ENCODE results near the gene STPG4. TPM values are rescaled to one million over a fixed set of nuclear protein-coding genes. Genes with fewer than 3 reads are reported as not detected.

STPG4 gene
- total and polyA plus RNA-seq, 2 donors from 2014 or later = not detected

GRCh38 chr2:47072018-47072691 is 83.0 kb downstream of the STPG4 start:
- no peaks in the 10 kb centered on the region for H3K9me3 ChIP-seq (ENCODE audit: control insufficient read depth in 2 of 3, insufficient read depth in 1 of 3, low read length in 3 of 3)
- peaks cover 0 to 59% (median 36%) of the 10 kb centered on the region in 3 donors for H3K4me1 ChIP-seq (ENCODE audit: control insufficient read depth in 2 of 3, insufficient read depth in 2 of 3, low read depth in 1 of 3, low read length in 3 of 3)
- DNase-seq = peak; percentile 90 to 96 (median 96)
- TF ChIP-seq CTCF (IDR thresholded peaks at IDR 0.05; ENCODE audit: borderline replicate concordance, extremely low read depth, insufficient read depth) = no peak
- intact Hi-C loops (cut with DNase I) = no loop called here
- no peak overlapping the region for H3K9ac ChIP-seq (ENCODE audit: low read length in 3 of 3)
- FAIRE-seq = no peak
- peak overlapping the region; percentile 86 to 95 for H3K27ac ChIP-seq (ENCODE audit: low read depth in 2 of 2, low read length in 2 of 2)
- no peaks in the 10 kb centered on the region for H3K27me3 ChIP-seq (ENCODE audit: control insufficient read depth, insufficient read depth, low read length)
- no peaks in the 10 kb centered on the region for H3K36me3 ChIP-seq (ENCODE audit: control insufficient read depth in 2 of 3, insufficient read depth in 3 of 3, low read length in 3 of 3)
- no peak overlapping the region for H3K4me3 ChIP-seq (ENCODE audit: low read length in 3 of 3)

- no peak overlapping the region for H3K9ac ChIP-seq (ENCODE audit: low read length in 3 of 3)
Observed at GRCh38 chr2:47070920-47071824, 83.9 kb downstream of the STPG4 start.

GRCh38 chr2:47070155-47070919 is 84.8 kb downstream of the STPG4 start:
- Histone ChIP-seq H3K4me3 (ENCODE audit: low read length in 3 of 3) (no peak overlapping the region), H3K27me3 (ENCODE audit: control insufficient read depth, insufficient read depth, low read length) (no peaks in the 10 kb centered on the region), H3K27ac (ENCODE audit: low read depth in 2 of 2, low read length in 2 of 2) (peak overlapping the region; percentile 84 to 95), H3K36me3 (ENCODE audit: control insufficient read depth in 2 of 3, insufficient read depth in 3 of 3, low read length in 3 of 3) (no peaks in the 10 kb centered on the region), H3K4me1 (ENCODE audit: control insufficient read depth in 2 of 3, insufficient read depth in 2 of 3, low read depth in 1 of 3, low read length in 3 of 3) (peaks cover 0 to 59% (median 38%) of the 10 kb centered on the region in 3 donors), H3K9ac (ENCODE audit: low read length in 3 of 3) (no peak overlapping the region), H3K9me3 (ENCODE audit: control insufficient read depth in 2 of 3, insufficient read depth in 1 of 3, low read length in 3 of 3) (no peaks in the 10 kb centered on the region)
- peak in 1 of 5 donors; percentile 70 for DNase-seq
- intact Hi-C loops (cut with DNase I) = no loop called here
- TF ChIP-seq CTCF (IDR thresholded peaks at IDR 0.05; ENCODE audit: borderline replicate concordance, extremely low read depth, insufficient read depth) = no peak
- no peak for FAIRE-seq

More at GRCh38 chr2:47070920-47071824, 83.9 kb downstream of the STPG4 start:
- Histone ChIP-seq H3K27me3 (ENCODE audit: control insufficient read depth, insufficient read depth, low read length) (no peaks in the 10 kb centered on the region), H3K4me3 (ENCODE audit: low read length in 3 of 3) (no peak overlapping the region), H3K4me1 (ENCODE audit: control insufficient read depth in 2 of 3, insufficient read depth in 2 of 3, low read depth in 1 of 3, low read length in 3 of 3) (peaks cover 0 to 58% (median 33%) of the 10 kb centered on the region in 3 donors), H3K9me3 (ENCODE audit: control insufficient read depth in 2 of 3, insufficient read depth in 1 of 3, low read length in 3 of 3) (no peaks in the 10 kb centered on the region), H3K36me3 (ENCODE audit: control insufficient read depth in 2 of 3, insufficient read depth in 3 of 3, low read length in 3 of 3) (no peaks in the 10 kb centered on the region), H3K27ac (ENCODE audit: low read depth in 2 of 2, low read length in 2 of 2) (peak overlapping the region; percentile 86 to 95)
- no peak for TF ChIP-seq CTCF (IDR thresholded peaks at IDR 0.05; ENCODE audit: borderline replicate concordance, extremely low read depth, insufficient read depth)
- DNase-seq (peak in 4 of 5 donors; percentile 68 to 88 (median 76)), FAIRE-seq (no peak)
- intact Hi-C loops (cut with DNase I) = no loop called here

Data from kidney (tissue), 14 donors.